Mesodermal cell (in vitro differentiated cells): Measurements from ENCODE around the gene GTF2E1.
"Not testable (repeated sequence)": the region's sequence is repeated elsewhere in the genome, so short reads cannot be mapped to it uniquely, and the experiment has no call there.

Experiments
- H3K27ac ChIP-seq: 2 replicates; pipeline ENCODE4 v1.7.0; 2013; ENCODE audit warnings: mild to moderate bottlenecking, low read depth, low read length, moderate library complexity; ENCODE audit not compliant: severe bottlenecking
- H3K36me3 ChIP-seq: 2 replicates; pipeline ENCODE4 v1.7.1; 2013; ENCODE audit warnings: mild to moderate bottlenecking, low read length, moderate library complexity; ENCODE audit not compliant: control insufficient read depth, insufficient read depth
- H3K4me1 ChIP-seq: one replicate; pipeline ENCODE4 v1.7.1; 2013; ENCODE audit warnings: mild to moderate bottlenecking, low read length; ENCODE audit not compliant: insufficient read depth, control insufficient read depth, poor library complexity, severe bottlenecking
- H3K4me3 ChIP-seq: 2 replicates; pipeline ENCODE4 v1.7.0; 2013; ENCODE audit warnings: low read length, control low read depth, mild to moderate bottlenecking; ENCODE audit not compliant: insufficient read depth, poor library complexity, severe bottlenecking; ENCODE audit errors: extremely low read depth
- H3K9me3 ChIP-seq: 2 replicates; pipeline ENCODE4 v1.7.1; 2013; ENCODE audit warnings: mild to moderate bottlenecking, low read length, moderate library complexity; ENCODE audit not compliant: control insufficient read depth
- WGBS, 2 experiments: methylation state at CpG; one replicate each; pipeline ENCODE4 v1.1.5; 2013; ENCODE audit warnings: missing lambda C conversion rate in 2 of 2; ENCODE audit not compliant: insufficient coverage in 2 of 2; 5-methylcytosine and 5-hydroxymethylcytosine counted together

Gene GTF2E1

DNA sequence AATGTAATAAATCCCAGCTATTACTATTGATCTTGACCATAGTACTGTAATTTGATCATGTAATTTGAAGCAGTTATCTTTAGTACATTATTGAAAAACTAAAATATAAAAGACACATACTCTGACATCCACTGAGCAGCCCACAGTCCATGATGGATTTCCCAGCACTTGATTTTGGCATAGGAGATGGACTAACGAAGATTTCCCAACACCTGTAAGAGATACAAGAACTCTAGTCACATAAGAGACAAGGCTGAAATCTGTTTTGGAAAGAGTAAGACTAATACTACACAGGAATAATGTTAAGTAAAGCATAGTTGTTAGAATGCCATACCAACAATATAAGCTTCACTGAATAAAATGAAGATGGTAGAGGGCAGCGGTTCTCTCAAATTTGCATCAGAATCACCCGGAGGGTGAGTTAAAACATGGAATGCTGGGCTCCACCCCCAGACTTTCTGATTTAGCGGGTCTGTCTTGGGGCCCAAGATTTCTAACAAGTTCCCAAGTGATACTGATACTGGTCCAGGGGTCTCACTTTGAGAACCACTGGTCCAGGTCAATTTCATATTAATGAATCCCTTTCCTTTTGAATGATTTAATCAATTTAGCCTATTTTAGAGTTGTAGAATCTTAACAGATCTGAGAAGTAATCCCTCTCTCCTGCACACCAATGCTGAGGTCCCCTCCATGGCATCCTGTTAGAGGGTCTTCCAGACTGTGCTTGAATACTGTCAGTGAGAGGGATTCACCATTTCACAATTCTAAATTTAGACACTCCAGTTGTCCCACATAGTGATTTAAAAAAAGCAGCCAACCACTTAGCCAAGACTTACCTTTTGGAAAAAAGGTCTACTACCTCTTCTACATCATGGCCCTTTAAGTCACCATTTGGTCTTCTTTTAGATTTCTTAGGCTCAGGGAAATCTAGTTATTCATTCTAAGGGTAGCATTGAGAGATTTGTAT, 11.7 kb upstream of the GTF2E1 start:
- Histone ChIP-seq H3K36me3 (peaks cover 4% of the 10 kb centered on the region), H3K9me3 (no peaks in the 10 kb centered on the region), H3K27ac (no peak overlapping the region), H3K4me3 (no peak overlapping the region), H3K4me1 (no peaks in the 10 kb centered on the region)
- WGBS, 2 experiments = 41 to 52% methylated on average over 3 of the region's 4 CpGs

GRCh38 chr3:120738006-120738405, 4.5 kb upstream of the GTF2E1 start:
- 96 to 97% methylated on average over 7 to 8 of the region's 8 CpGs for WGBS, 2 experiments
- not testable (repeated sequence) for H3K9me3 ChIP-seq, H3K4me1 ChIP-seq, H3K27ac ChIP-seq, H3K4me3 ChIP-seq
- H3K36me3 ChIP-seq = peaks cover 14% of the 10 kb centered on the region

- Histone ChIP-seq H3K4me3 (peak overlapping the region; percentile 97), H3K27ac (no peak overlapping the region), H3K9me3 (peaks cover 5% of the 10 kb centered on the region), H3K4me1 (no peaks in the 10 kb centered on the region), H3K36me3 (peaks cover 24% of the 10 kb centered on the region)
- WGBS, 2 experiments = 86% methylated on average over 1 of the region's 3 CpGs; no CpG with 5 or more reads in 1 of the 2 experiments
Measured at GRCh38 chr3:120741320-120741719, 1.2 kb upstream of the GTF2E1 start.

- peak overlapping the region; percentile 97 for H3K4me3 ChIP-seq
- H3K9me3 ChIP-seq = peaks cover 5% of the 10 kb centered on the region
- H3K36me3 ChIP-seq = peaks cover 29% of the 10 kb centered on the region
- H3K4me1 ChIP-seq = no peaks in the 10 kb centered on the region
- peak overlapping the region; percentile 98 for H3K27ac ChIP-seq
- WGBS, 2 experiments = 2 to 20% methylated on average over 5 to 9 of the region's 10 CpGs
Measured at GRCh38 chr3:120741837-120742197, 727 bp upstream of the GTF2E1 start.

DNA sequence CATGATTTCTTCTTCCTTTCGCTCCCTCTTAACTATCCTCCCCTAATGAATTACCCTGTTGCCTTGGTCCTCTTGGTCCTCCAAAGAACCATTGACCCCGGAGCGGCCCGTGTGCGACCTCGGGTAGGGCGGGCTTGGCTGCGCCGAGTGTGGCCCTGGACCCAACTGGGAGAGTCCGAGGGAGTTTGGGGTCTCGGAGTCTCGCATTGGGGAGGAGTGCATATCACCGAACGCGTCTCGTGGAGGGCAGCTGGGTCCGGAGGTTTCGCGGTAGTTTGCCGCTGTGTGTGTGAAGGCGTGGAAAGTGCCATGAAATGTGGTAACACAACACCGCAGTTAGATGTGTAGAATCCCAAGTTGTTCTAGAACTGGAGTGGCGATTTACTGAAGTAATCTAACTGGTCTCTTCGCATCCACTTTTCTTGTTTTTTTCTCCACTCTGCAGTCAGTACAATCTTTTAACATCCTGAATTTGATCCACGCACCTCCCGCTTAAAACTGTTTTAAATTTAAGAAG, 363 bp downstream of the GTF2E1 start:
- H3K4me3 ChIP-seq = peak overlapping the region; percentile 97
- peak overlapping the region; percentile 88 for H3K27ac ChIP-seq
- no peaks in the 10 kb centered on the region for H3K4me1 ChIP-seq
- peaks cover under 1% of the 10 kb centered on the region for H3K9me3 ChIP-seq
- WGBS, 2 experiments = 0 to 1% methylated on average over 16 to 25 of the region's 26 CpGs
- peaks cover 22% of the 10 kb centered on the region for H3K36me3 ChIP-seq

DNA sequence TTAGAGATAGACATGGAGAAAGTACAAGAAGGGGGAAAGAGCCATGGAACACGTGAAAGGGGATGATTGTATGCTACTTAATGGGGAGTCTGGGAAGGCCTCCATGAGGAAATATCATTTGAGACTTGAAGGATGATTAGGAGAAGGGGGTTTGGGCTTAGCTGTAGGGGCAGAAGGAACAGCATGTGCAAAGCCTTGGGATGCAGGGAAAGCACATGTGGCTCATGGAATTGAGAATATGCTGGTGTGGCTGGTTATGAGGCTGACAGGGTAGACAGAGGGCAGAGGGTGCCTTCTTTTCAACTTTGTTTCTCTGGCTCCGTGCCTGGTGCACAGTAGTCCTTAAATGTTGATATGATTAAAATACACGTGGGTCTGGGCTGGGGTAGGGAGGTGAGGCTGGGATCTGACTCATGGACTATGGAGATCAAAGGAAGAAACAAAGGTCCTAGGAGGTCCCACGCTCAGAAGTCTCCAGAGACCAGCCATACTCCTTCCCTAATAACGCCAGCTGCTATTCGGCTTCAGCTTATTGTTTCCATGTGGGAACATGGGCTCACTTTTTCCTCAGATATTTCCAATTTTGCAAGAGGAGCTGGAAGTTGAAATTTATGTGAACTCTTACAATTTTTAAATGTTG, 1.1 kb downstream of the GTF2E1 start:
- 40 to 42% methylated on average over 2 to 4 of the region's 6 CpGs for whole genome bisulfite sequencing, 2 experiments

DNA sequence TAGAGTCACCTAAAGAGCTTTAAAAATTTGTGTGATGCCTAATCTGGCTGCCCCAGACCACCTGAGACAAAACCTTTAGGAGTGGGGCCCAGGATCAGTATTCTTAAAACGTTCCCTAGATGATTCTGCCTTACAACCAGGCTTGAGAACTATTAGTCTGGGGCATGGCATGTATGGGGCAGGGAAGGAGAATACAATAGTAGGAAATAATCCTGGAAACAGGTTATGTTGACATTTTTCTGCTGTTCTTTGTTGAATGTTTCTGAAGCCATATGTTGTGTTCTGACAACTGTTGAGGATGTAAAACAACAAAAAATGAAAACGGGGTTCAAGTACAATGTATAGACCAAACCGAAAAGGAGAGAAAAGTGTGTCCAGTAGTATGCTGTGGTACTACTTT, 2.9 kb downstream of the GTF2E1 start:
- no peak overlapping the region for H3K4me3 ChIP-seq
- WGBS, 2 experiments = 100% methylated on average over 2 to 3 of the region's 3 CpGs
- no peak overlapping the region for H3K27ac ChIP-seq
- peaks cover 25% of the 10 kb centered on the region for H3K36me3 ChIP-seq
- no peaks in the 10 kb centered on the region for H3K9me3 ChIP-seq
- no peaks in the 10 kb centered on the region for H3K4me1 ChIP-seq

More for the DNA sequence above, 1.1 kb downstream of the GTF2E1 start:
- no peaks in the 10 kb centered on the region for H3K4me1 ChIP-seq
- H3K4me3 ChIP-seq = peak overlapping the region; percentile 97
- no peak overlapping the region for H3K27ac ChIP-seq
- no peaks in the 10 kb centered on the region for H3K9me3 ChIP-seq
- H3K36me3 ChIP-seq = peaks cover 17% of the 10 kb centered on the region

DNA sequence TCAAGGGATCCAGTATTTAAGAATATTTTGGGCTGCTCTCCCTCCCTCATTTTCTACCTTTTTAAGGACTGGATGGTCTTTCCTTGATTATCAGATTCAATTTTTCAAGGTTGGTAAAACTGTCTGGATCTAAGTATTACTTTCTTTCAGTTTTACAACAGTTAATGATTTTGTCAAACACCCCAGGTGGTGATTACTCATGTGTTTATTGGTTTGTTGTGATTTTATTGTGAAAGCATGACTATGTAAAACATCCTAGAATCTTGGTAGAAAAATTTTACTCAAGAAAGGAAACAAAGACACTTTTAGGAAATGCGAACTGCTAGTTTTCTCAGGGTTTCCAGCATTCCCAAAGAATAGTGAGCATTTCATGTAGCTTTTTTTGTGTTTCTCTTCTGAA, 7.3 kb downstream of the GTF2E1 start:
- H3K4me1 ChIP-seq = no peaks in the 10 kb centered on the region
- WGBS, 2 experiments = 86 to 100% methylated on average over 1 of the region's 1 CpG

DNA sequence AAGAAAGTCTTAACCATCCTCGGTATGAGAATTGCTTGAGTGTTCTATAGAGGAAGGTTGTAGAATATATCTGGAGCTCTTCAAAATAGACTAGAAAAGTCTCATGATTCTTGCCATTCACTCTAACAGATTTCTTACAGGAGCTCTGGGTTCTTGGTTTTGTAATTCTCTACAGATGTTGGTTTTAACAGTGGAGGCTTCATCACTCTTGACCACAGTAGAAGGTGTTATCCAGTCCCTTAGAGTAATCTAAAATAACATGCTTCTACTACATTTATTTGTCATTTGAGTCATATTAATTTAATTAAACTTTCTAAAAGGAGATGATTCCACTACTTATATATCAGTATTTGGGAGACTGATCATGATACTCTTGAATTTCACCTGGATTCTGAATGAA, 9.7 kb downstream of the GTF2E1 start:
- no peak overlapping the region for H3K27ac ChIP-seq
- H3K36me3 ChIP-seq = peaks cover 49% of the 10 kb centered on the region
- no peaks in the 10 kb centered on the region for H3K4me1 ChIP-seq
- WGBS, 2 experiments = no CpG with 5 or more reads among the region's 1 CpG
- no peak overlapping the region for H3K4me3 ChIP-seq
- H3K9me3 ChIP-seq = no peaks in the 10 kb centered on the region

More for the DNA sequence above, 7.3 kb downstream of the GTF2E1 start:
- Histone ChIP-seq H3K9me3 (no peaks in the 10 kb centered on the region), H3K27ac (no peak overlapping the region), H3K4me3 (no peak overlapping the region), H3K36me3 (peaks cover 44% of the 10 kb centered on the region)

GRCh38 chr3:120752865-120753264, 10.3 kb downstream of the GTF2E1 start:
- no CpG with 5 or more reads among the region's 2 CpGs for WGBS, 2 experiments
- H3K36me3 ChIP-seq = peaks cover 54% of the 10 kb centered on the region
- no peaks in the 10 kb centered on the region for H3K4me1 ChIP-seq
- no peaks in the 10 kb centered on the region for H3K9me3 ChIP-seq
- H3K4me3 ChIP-seq = no peak overlapping the region
- no peak overlapping the region for H3K27ac ChIP-seq
